Epithelial cell of prostate (primary cell): ENCODE data around the gene BCO2.
"Not testable (repeated sequence)": the region's sequence is repeated elsewhere in the genome, so short reads cannot be mapped to it uniquely, and the experiment has no call there.

Experiments used
- DNase-seq: peaks from one replicate; pipeline ENCODE4 v3.0.0-alpha.2; 2011; ENCODE audit warnings: low read depth, low spot score
- H3K27ac ChIP-seq: fragments of 450-650 bp; 2 replicates; pipeline ENCODE4 v1.5.1; 2017; ENCODE audit warnings: mild to moderate bottlenecking

Gene BCO2

GRCh38 chr11:112163875-112164685 lies 11.2 kb upstream of the BCO2 start, which contains the start of gene IL18:
IL18 (minus strand) TSS chr11:112164094; CDS start chr11:112155053, 9,041 bp downstream.
- H3K27ac ChIP-seq = peak within 1 kb of the TSS; percentile 94
- DNase-seq = no peak

- H3K27ac ChIP-seq = no peak overlapping the region
- no peak for DNase-seq
Observed at GRCh38 chr11:112165049-112165448, 10.3 kb upstream of the BCO2 start.

GRCh38 chr11:112166562-112166961 lies 8.8 kb upstream of the BCO2 start:
- DNase-seq = no peak
- H3K27ac ChIP-seq = peak overlapping the region; percentile 5

GRCh38 chr11:112167145-112167544 lies 8.2 kb upstream of the BCO2 start, which contains the start of gene TEX12:
TEX12 (plus strand) TSS chr11:112167372; CDS start chr11:112169269, 1,897 bp downstream.
- H3K27ac ChIP-seq = peak within 1 kb of the TSS; percentile 5
- no peak for DNase-seq

- no peak overlapping the region for H3K27ac ChIP-seq
Observed at GRCh38 chr11:112172362-112172994, 2.8 kb upstream of the BCO2 start.

GRCh38 chr11:112173152-112173551 lies 2.2 kb upstream of the BCO2 start:
- DNase-seq = no peak
- no peak overlapping the region for H3K27ac ChIP-seq

More at GRCh38 chr11:112172362-112172994, 2.8 kb upstream of the BCO2 start:
- DNase-seq = no peak

- no peak for DNase-seq
- H3K27ac ChIP-seq = no peak overlapping the region
Observed at GRCh38 chr11:112175599-112175952, 264 bp downstream of the BCO2 start.

GRCh38 chr11:112176077-112176476 lies 765 bp downstream of the BCO2 start:
- no peak overlapping the region for H3K27ac ChIP-seq
- DNase-seq = no peak

- no peak for DNase-seq
- no peak overlapping the region for H3K27ac ChIP-seq
Observed at GRCh38 chr11:112177589-112177988, 2.3 kb downstream of the BCO2 start.

GRCh38 chr11:112178428-112178827 lies 3.1 kb downstream of the BCO2 start:
- no peak overlapping the region for H3K27ac ChIP-seq
- no peak for DNase-seq

GRCh38 chr11:112178936-112179335 lies 3.6 kb downstream of the BCO2 start:
- DNase-seq = no peak
- no peak overlapping the region for H3K27ac ChIP-seq

- no peak for DNase-seq
- no peak overlapping the region for H3K27ac ChIP-seq
Observed at GRCh38 chr11:112179601-112180000, 4.3 kb downstream of the BCO2 start.

- no peak overlapping the region for H3K27ac ChIP-seq
- DNase-seq = no peak
Observed at GRCh38 chr11:112182867-112183266, 7.6 kb downstream of the BCO2 start.

- no peak overlapping the region for H3K27ac ChIP-seq
- DNase-seq = no peak
Observed at GRCh38 chr11:112185883-112186282, 10.6 kb downstream of the BCO2 start.

- no peak overlapping the region for H3K27ac ChIP-seq
Observed at GRCh38 chr11:112186304-112186703, 11.0 kb downstream of the BCO2 start.

GRCh38 chr11:112195113-112195512 lies 19.8 kb downstream of the BCO2 start:
- H3K27ac ChIP-seq = peak overlapping the region; percentile 78
- not testable (repeated sequence) for DNase-seq

More at GRCh38 chr11:112186304-112186703, 11.0 kb downstream of the BCO2 start:
- DNase-seq = no peak

- peak; percentile 49 for DNase-seq
- peak overlapping the region; percentile 78 for H3K27ac ChIP-seq
Observed at GRCh38 chr11:112195951-112196351, 20.6 kb downstream of the BCO2 start.

GRCh38 chr11:112196519-112197087 lies 21.3 kb downstream of the BCO2 start:
- DNase-seq = no peak
- peak overlapping the region; percentile 78 for H3K27ac ChIP-seq

- DNase-seq, H3K27ac ChIP-seq: not testable (repeated sequence)
Observed at GRCh38 chr11:112199101-112199500, 23.8 kb downstream of the BCO2 start.

- no peak overlapping the region for H3K27ac ChIP-seq
Observed at GRCh38 chr11:112200252-112200651, 24.9 kb downstream of the BCO2 start.

GRCh38 chr11:112206071-112206470 lies 30.8 kb downstream of the BCO2 start:
- no peak for DNase-seq
- H3K27ac ChIP-seq = no peak overlapping the region

More at GRCh38 chr11:112200252-112200651, 24.9 kb downstream of the BCO2 start:
- no peak for DNase-seq
